ENCODE measurements around the gene BBOF1.
A peak's percentile ranks its signal among the peaks of the same experiment; 100 is the strongest.

Gene BBOF1

GRCh38 chr14:74008843-74009499 is 10.2 kb upstream of the BBOF1 start:
- no peaks in the 10 kb centered on the region for H3K9me3 ChIP-seq (ENCODE audit: control insufficient read depth, insufficient read depth, low read length)
- H3K36me3 ChIP-seq (ENCODE audit: insufficient read depth, low read length): peaks cover 5% of the 10 kb centered on the region
- H3K9ac ChIP-seq (ENCODE audit: low read depth, low read length): no peak overlapping the region
- H3K4me1 ChIP-seq (ENCODE audit: insufficient read depth, low read length): no peaks in the 10 kb centered on the region

- Histone ChIP-seq H3K36me3 (ENCODE audit: insufficient read depth, low read length) (no peaks in the 10 kb centered on the region), H3K4me1 (ENCODE audit: insufficient read depth, low read length) (no peaks in the 10 kb centered on the region), H3K9ac (ENCODE audit: low read depth, low read length) (no peak overlapping the region), H3K9me3 (ENCODE audit: control insufficient read depth, insufficient read depth, low read length) (no peaks in the 10 kb centered on the region)
Measured at GRCh38 chr14:74014299-74014698, 4.8 kb upstream of the BBOF1 start.

- Histone ChIP-seq H3K4me1 (ENCODE audit: insufficient read depth, low read length) (no peaks in the 10 kb centered on the region), H3K9ac (ENCODE audit: low read depth, low read length) (no peak overlapping the region), H3K36me3 (ENCODE audit: insufficient read depth, low read length) (no peaks in the 10 kb centered on the region), H3K9me3 (ENCODE audit: control insufficient read depth, insufficient read depth, low read length) (no peaks in the 10 kb centered on the region)
Measured at GRCh38 chr14:74015176-74015575, 4.0 kb upstream of the BBOF1 start.

DNA sequence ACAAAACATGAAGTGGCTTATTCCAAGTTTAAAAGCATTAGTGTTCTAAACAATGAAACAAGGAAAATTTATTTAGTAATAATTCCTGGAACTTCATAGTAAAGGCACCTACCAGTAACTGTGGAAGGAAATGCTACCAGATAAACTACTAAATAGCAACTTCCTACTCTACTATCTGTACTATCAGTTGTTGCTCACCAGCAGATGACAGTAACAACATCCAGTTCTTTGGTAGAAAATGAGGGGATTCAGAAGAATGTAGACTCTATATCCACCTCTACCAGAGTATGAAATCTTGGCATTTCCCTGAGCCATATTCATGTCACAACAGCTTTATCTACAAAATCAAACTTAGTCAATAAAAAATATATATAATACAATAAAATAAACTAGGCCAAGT is 3.2 kb upstream of the BBOF1 start:
- H3K9ac ChIP-seq (ENCODE audit: low read depth, low read length): no peak overlapping the region
- H3K4me1 ChIP-seq (ENCODE audit: insufficient read depth, low read length): no peaks in the 10 kb centered on the region
- H3K36me3 ChIP-seq (ENCODE audit: insufficient read depth, low read length): no peaks in the 10 kb centered on the region
- no peaks in the 10 kb centered on the region for H3K9me3 ChIP-seq (ENCODE audit: control insufficient read depth, insufficient read depth, low read length)

DNA sequence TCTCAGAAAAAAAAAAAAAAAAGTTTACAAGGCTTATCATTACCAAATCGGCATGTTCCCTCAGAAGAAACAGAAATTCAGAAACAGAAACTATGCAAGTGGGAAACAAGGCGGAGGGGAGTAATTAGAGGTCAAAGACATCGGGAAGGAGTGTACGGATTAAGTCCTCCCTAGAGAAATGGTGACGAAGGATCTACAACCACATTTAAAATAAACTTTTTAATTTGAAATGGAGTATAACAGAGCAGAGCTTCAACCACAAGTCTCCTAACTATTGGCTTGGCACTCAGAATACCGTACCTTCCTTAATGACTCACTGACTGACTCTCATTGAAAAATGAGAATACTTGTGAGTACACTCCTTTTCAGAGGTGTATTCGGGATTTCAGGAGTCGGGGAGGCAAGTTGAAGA is 969 bp upstream of the BBOF1 start:
- Histone ChIP-seq H3K9me3 (ENCODE audit: control insufficient read depth, insufficient read depth, low read length) (no peaks in the 10 kb centered on the region), H3K36me3 (ENCODE audit: insufficient read depth, low read length) (no peaks in the 10 kb centered on the region), H3K9ac (ENCODE audit: low read depth, low read length) (peak overlapping the region; percentile 86), H3K4me1 (ENCODE audit: insufficient read depth, low read length) (no peaks in the 10 kb centered on the region)

- Histone ChIP-seq H3K36me3 (ENCODE audit: insufficient read depth, low read length) (no peaks in the 10 kb centered on the region), H3K9ac (ENCODE audit: low read depth, low read length) (peak overlapping the region; percentile 86; the same call in 1 of the 2 replicates), H3K9me3 (ENCODE audit: control insufficient read depth, insufficient read depth, low read length) (no peaks in the 10 kb centered on the region), H3K4me1 (ENCODE audit: insufficient read depth, low read length) (no peaks in the 10 kb centered on the region)
Measured at GRCh38 chr14:74019408-74020137, 424 bp downstream of the BBOF1 start.

DNA sequence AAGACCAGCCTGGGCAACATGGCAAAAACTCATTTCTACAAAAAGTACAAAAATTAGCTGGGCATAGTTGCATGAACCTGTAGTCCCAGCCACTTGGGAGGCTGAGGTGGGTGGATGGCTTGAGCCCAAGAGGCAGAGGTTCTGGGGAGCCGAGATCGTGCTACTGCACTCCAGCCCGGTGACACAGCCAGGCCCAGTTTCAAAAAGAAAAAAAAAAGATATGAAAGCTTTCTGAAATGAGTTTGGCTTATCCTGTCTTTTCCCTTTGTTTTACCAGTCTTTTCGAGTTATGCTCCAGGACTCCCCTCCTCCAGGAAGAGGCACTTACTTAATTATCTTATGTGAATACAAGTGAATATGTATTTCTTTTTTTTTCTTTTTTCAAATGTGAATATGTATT is 3.2 kb downstream of the BBOF1 start:
- H3K9me3 ChIP-seq (ENCODE audit: control insufficient read depth, insufficient read depth, low read length): no peaks in the 10 kb centered on the region
- no peak overlapping the region for H3K9ac ChIP-seq (ENCODE audit: low read depth, low read length)
- no peaks in the 10 kb centered on the region for H3K4me1 ChIP-seq (ENCODE audit: insufficient read depth, low read length)
- H3K36me3 ChIP-seq (ENCODE audit: insufficient read depth, low read length): no peaks in the 10 kb centered on the region

GRCh38 chr14:74029136-74029535 is 10.0 kb downstream of the BBOF1 start:
- Histone ChIP-seq H3K9me3 (ENCODE audit: control insufficient read depth, insufficient read depth, low read length) (no peaks in the 10 kb centered on the region), H3K9ac (ENCODE audit: low read depth, low read length) (no peak overlapping the region), H3K4me1 (ENCODE audit: insufficient read depth, low read length) (no peaks in the 10 kb centered on the region), H3K36me3 (ENCODE audit: insufficient read depth, low read length) (no peaks in the 10 kb centered on the region)

GRCh38 chr14:74034572-74034971 is 15.4 kb downstream of the BBOF1 start:
- H3K9ac ChIP-seq (ENCODE audit: low read depth, low read length): no peak overlapping the region
- H3K9me3 ChIP-seq (ENCODE audit: control insufficient read depth, insufficient read depth, low read length): no peaks in the 10 kb centered on the region
- H3K4me1 ChIP-seq (ENCODE audit: insufficient read depth, low read length): no peaks in the 10 kb centered on the region
- H3K36me3 ChIP-seq (ENCODE audit: insufficient read depth, low read length): no peaks in the 10 kb centered on the region

DNA sequence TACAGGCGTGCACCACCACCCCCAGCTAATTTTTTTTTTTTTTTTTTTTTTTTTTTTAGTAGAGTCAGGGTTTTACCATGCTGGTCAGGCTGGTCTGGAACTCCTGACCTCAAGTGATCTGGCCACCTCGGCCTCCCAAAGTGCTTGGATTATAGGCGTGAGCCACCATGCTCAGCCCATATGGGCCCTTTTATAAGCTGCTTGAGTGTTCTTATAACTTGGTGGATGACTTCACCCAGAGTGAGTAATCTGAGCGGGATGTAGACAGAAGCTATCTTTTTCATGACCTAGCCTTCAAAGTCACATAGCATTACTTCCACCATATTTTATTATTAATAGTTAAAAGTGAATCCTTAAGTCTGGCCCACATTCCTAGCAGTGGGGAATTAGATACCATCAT is 16.4 kb downstream of the BBOF1 start:
- Histone ChIP-seq H3K9ac (ENCODE audit: low read depth, low read length) (no peak overlapping the region), H3K36me3 (ENCODE audit: insufficient read depth, low read length) (no peaks in the 10 kb centered on the region), H3K9me3 (ENCODE audit: control insufficient read depth, insufficient read depth, low read length) (no peaks in the 10 kb centered on the region), H3K4me1 (ENCODE audit: insufficient read depth, low read length) (no peaks in the 10 kb centered on the region)

- no peaks in the 10 kb centered on the region for H3K4me1 ChIP-seq (ENCODE audit: insufficient read depth, low read length)
- no peak overlapping the region for H3K9ac ChIP-seq (ENCODE audit: low read depth, low read length)
- H3K9me3 ChIP-seq (ENCODE audit: control insufficient read depth, insufficient read depth, low read length): no peaks in the 10 kb centered on the region
- H3K36me3 ChIP-seq (ENCODE audit: insufficient read depth, low read length): no peaks in the 10 kb centered on the region
Measured at GRCh38 chr14:74038020-74038859, 19.1 kb downstream of the BBOF1 start.

DNA sequence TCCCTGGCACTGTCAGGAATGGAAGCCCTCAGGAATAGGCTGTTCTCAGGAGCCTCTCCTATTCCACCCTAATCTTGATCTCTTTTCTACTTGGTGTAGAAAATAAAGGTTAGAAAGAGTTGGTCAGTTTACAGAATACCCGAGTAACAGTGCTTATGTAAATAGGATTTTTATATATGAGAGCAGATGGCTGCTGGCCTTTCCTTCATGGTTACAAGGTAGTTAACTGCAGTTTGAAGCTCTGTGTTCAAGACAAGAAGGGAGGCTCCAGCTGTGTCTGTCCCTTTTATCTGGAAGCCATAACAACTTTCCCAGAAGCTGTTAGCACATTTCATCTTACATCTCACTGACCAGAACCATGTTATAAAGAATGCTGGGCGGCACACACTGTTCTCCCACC is 23.1 kb downstream of the BBOF1 start:
- Histone ChIP-seq H3K36me3 (ENCODE audit: insufficient read depth, low read length) (no peaks in the 10 kb centered on the region), H3K9me3 (ENCODE audit: control insufficient read depth, insufficient read depth, low read length) (no peaks in the 10 kb centered on the region), H3K9ac (ENCODE audit: low read depth, low read length) (no peak overlapping the region), H3K4me1 (ENCODE audit: insufficient read depth, low read length) (no peaks in the 10 kb centered on the region)

DNA sequence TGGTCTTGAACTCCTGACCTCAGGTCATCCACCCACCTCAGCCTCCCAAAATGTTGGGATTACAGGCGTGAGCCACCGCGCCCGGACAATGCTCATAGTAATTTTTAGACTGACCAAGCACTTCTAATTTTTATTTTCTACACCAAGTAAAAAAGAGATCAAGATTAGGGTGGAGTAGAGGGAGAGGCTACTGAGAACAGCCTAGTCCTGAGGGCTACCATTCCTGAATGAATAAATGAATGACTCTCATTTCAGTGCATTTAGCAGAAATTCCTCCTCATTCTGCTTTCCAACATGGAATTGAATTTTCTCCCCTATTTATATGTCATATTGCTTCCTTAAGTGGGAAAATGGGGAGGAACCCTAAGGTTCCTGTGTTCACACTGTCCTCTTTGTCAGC is 26.4 kb downstream of the BBOF1 start:
- H3K36me3 ChIP-seq (ENCODE audit: insufficient read depth, low read length): no peaks in the 10 kb centered on the region
- no peaks in the 10 kb centered on the region for H3K4me1 ChIP-seq (ENCODE audit: insufficient read depth, low read length)
- H3K9me3 ChIP-seq (ENCODE audit: control insufficient read depth, insufficient read depth, low read length): no peaks in the 10 kb centered on the region
- H3K9ac ChIP-seq (ENCODE audit: low read depth, low read length): no peak overlapping the region

DNA sequence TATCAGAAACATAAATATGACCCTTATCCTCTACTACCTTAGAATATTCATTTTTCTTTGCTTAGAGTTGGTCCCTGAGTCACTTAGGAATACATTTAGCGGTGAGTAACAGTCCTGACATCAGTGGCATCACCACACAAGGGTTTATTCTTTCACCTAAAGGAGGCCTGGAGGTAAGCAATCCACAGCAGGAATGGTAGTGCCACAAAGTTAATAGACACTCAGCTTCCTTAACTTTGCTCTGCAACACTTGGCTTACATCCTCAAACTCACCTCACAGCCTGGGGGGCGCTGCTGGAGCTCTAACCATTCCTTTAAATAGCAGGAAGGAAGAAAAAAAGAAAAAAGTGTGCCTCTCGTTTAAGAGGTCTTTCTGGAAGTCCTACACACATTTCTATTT is 29.1 kb downstream of the BBOF1 start:
- H3K4me1 ChIP-seq (ENCODE audit: insufficient read depth, low read length): no peaks in the 10 kb centered on the region
- H3K9me3 ChIP-seq (ENCODE audit: control insufficient read depth, insufficient read depth, low read length): no peaks in the 10 kb centered on the region
- no peak overlapping the region for H3K9ac ChIP-seq (ENCODE audit: low read depth, low read length)
- no peaks in the 10 kb centered on the region for H3K36me3 ChIP-seq (ENCODE audit: insufficient read depth, low read length)

Measured in ES-I3 (cell line).